ENCODE data around the gene CAPN10.

Gene CAPN10

GRCh38 chr2:240575101-240575965, 11.2 kb upstream of the CAPN10 start:
- no peak for DNase-seq

DNA sequence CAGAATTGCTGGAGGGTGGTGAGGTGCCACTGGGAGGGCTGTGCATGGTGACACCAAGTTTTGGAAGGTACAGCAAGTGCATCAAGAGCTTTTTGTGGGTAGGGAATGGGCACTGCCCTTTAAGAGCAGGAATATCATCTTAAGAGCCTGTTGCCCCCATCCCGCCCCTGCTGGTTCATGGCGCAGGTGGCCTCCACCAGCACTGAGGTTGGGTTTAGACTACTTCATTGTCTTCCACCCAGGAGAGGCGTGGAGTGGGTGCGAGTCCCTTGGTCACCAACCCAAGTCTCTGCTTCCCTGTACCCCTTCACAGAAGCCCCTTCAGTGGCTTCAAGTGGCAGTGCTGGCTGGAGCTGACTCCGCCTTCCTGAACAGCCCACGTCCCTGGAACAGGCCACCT, 10.5 kb upstream of the CAPN10 start:
- no peak for DNase-seq

GRCh38 chr2:240576436-240577205, 9.9 kb upstream of the CAPN10 start:
- no peak for DNase-seq

- DNase-seq = no peak
Measured at GRCh38 chr2:240577281-240578109, 9.0 kb upstream of the CAPN10 start.

- no peak for DNase-seq
Measured at GRCh38 chr2:240578110-240578450, 8.5 kb upstream of the CAPN10 start.

DNA sequence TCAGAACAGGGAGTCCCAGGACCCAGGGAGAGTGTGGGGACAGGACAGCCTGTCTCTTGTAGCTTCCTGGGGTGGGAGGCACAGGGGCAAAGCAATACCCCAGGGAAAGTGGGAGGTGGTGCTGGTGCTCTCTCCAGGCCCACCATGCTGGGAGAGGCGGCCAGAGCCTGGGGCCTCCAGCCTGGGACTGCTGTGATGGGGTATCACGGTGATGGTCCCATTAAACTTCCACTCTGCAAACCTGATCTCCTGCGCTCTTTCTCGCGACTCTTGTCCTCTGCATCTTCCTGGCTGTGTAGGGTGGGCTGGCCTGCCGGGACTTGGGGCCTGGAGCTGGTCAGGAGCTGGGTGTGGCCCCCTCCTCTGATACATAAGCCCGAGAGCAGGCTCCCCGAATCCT, 8.0 kb upstream of the CAPN10 start:
- no peak for DNase-seq

DNA sequence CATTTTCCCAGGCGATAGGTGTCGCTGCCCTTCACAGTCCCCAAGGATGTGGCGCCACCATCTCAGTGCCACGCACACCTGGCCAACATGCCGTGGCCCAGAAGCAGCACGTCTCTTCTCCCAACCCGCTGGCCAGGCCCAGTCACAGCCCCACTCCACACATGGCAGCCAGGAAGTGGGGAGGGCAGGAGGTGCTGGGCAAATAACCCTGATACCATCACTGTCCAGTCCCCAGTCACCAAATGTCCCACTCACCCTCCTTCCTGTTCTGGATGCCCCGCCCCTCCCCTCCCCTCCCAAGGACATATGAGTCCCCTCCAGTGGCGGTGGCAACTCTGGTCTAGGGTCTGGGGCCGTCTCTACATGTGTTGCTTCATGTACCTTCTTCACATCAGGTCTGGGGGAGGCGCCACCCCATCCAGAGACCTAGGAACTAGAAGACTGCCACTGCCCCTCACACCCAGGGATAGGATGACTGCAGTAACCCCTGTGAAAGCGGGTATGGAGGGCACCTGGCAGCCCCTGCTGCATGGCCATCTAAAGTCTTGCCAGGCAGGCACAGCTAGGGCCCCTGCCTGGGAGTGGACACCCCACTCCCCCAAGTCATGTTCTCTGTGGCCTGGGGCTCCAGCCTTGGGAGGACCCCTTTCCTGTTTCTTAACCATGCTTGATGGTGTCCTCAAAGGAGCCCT, 7.3 kb upstream of the CAPN10 start:
- no peak for DNase-seq

GRCh38 chr2:240579771-240580614, 6.5 kb upstream of the CAPN10 start:
- peak; percentile 45 to 88 for DNase-seq

DNA sequence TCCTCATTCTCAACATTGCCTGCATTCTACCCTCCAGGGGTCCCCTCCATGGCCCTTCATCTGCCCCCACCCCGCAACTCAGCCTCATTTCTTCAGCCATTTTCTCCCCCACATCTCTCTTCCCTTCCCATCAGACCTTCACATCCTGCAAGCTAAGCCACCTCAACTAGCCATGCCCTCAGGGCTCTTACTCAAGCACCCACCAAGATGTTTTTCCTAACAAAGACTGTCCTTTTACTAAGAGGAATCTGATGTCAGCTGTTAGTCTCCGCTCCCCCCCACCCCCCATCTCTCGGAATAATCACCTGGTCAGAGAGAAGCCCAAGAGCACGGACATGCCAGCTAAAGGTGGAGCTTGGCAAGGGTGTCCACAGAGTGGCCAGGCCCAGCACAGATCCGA, 4.7 kb upstream of the CAPN10 start:
- DNase-seq = no peak

DNA sequence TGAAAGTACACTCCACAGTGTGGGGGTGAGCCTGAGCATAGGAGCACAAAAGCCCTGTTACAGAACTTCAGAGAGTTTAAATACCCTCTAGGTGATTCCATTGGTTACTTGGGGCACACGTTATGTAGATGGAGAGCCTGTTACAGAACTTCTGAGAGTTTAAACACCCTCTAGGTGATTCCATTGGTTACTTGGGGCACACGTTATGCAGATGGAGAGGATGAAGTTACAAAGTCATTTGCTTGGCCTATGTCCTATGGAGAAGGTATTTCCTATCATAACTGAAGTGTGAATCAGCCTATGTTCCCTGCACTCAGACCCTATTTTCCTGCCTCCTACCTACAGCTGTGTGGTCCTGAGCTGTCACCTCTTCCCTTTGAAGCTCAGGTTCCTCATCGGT, 3.8 kb upstream of the CAPN10 start:
- DNase-seq = no peak

GRCh38 chr2:240583774-240584173, 2.8 kb upstream of the CAPN10 start:
- no peak for DNase-seq

DNA sequence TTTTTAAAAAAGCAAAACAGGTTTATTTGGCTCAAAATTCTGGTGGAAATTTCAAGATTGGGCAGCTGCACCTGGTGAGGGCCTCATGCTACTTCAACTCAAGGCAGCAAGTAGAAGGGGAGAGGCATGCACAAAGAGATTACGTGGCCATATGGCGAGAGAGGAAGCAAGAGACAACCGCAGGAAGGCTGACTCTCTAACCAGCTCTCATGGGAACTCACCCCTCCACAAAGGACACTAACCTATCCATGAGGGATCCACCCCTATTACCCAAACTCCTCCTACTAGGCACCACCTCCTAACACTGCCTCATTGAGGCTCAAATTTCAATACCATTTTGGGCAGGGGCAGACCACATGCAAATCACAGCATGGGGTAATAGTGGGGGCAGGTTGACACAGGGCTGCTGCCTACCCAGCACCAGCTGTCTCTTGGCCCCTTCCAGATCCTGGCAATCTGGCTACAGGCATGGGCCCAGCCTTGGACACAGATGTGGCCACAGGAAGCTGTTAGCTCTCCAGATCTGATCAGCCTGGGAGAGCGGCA, 2.0 kb upstream of the CAPN10 start:
- peak; percentile 98 to 99 for DNase-seq

GRCh38 chr2:240585101-240585500, 1.4 kb upstream of the CAPN10 start:
- no peak for DNase-seq

DNA sequence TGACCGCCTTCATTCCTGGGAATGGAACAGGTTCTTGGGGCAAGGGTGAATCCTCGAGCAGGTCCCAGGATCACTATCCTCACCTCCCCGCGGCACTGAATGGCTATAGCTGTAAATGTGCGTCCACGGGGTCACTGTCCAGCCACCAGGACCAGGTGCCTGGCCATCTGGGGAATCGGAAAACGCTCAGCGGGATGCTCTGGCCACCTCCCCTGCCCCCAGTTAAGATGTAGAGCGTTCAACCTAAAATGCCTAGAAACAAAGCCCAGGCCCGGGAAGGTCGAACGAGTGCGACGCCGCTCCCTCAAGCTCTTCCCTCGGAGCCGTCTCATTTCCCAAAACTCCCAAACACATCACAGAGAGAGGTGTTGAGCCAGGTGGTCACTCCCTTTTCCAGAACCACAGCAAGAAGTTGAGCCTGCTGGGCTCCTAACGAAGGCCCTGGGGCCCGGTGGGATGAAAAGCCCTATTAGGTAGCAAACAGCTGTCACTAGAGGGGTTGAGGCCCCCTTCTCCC, 795 bp upstream of the CAPN10 start:
- DNase-seq = no peak

- DNase-seq = peak in 1 of 2 experiments; percentile 38
Measured at GRCh38 chr2:240586919-240587800, 626 bp downstream of the CAPN10 start.

- DNase-seq = no peak
Measured at GRCh38 chr2:240588006-240588655, 1.6 kb downstream of the CAPN10 start.

GRCh38 chr2:240588669-240589068, 2.1 kb downstream of the CAPN10 start:
- DNase-seq = no peak

DNA sequence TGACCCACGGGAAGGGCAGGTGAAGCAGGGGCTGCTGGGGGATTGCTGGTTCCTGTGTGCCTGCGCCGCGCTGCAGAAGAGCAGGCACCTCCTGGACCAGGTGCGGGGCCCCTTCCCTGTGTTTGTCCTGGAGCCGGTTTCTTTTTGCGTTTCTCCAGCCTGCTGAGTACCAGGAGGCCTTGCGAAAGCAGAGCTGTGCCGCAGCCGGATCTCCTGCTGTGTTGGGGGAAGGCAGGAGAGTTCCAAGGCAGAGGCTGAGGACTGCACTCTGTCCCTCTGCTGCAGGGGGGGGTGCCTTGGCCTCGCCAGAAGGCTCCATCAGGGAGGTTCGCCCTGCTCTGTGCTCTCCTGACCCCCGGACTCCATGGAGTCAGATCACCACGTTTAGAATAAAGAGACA, 2.8 kb downstream of the CAPN10 start:
- no peak for DNase-seq

- no peak for DNase-seq
Measured at GRCh38 chr2:240589850-240590525, 3.5 kb downstream of the CAPN10 start.
